ENCODE data around the gene FCER1G.
"Not testable (repeated sequence)": the region's sequence is repeated elsewhere in the genome, so short reads cannot be mapped to it uniquely, and the experiment has no call there.

FCER1G gene

GRCh38 chr1:161209790-161210409 lies 5.2 kb upstream of the FCER1G start:
- DNase-seq: peak; percentile 67

- DNase-seq: no peak
Observed at GRCh38 chr1:161214369-161214768, 726 bp upstream of the FCER1G start.

GRCh38 chr1:161216945-161217712 lies 2.0 kb downstream of the FCER1G start:
- no peak for DNase-seq

GRCh38 chr1:161217831-161218230 lies 2.7 kb downstream of the FCER1G start:
- no peak for DNase-seq

- no peak for DNase-seq
Observed at GRCh38 chr1:161218301-161219077, 3.4 kb downstream of the FCER1G start.

GRCh38 chr1:161219078-161219892 lies 4.2 kb downstream of the FCER1G start:
- no peak for DNase-seq

- DNase-seq: no peak
Observed at GRCh38 chr1:161220002-161220401, 4.9 kb downstream of the FCER1G start.

- no peak for DNase-seq
Observed at GRCh38 chr1:161222175-161223019, 7.3 kb downstream of the FCER1G start.

GRCh38 chr1:161223805-161224694 lies 9.0 kb downstream of the FCER1G start:
- DNase-seq: no peak

- DNase-seq: not testable (repeated sequence)
Observed at GRCh38 chr1:161224695-161225087, 9.6 kb downstream of the FCER1G start.

GRCh38 chr1:161225178-161225533 lies 10.1 kb downstream of the FCER1G start:
- no peak for DNase-seq

- DNase-seq: peak; percentile 95
Observed at GRCh38 chr1:161225534-161226319, 10.6 kb downstream of the FCER1G start, which contains the start of gene TOMM40L. Gene TOMM40L, plus strand, starts transcription at chr1:161226060. Its CDS starts 430 bp downstream, at chr1:161226490.

GRCh38 chr1:161226320-161226711 lies 11.2 kb downstream of the FCER1G start:
- DNase-seq: peak; percentile 12

- no peak for DNase-seq
Observed at GRCh38 chr1:161226759-161227158, 11.7 kb downstream of the FCER1G start.

GRCh38 chr1:161227196-161227871 lies 12.2 kb downstream of the FCER1G start:
- DNase-seq: peak; percentile 77

GRCh38 chr1:161228032-161228431 lies 12.9 kb downstream of the FCER1G start:
- no peak for DNase-seq

GRCh38 chr1:161229896-161230295 lies 14.8 kb downstream of the FCER1G start:
- DNase-seq: no peak

- DNase-seq: no peak
Observed at GRCh38 chr1:161230762-161231161, 15.7 kb downstream of the FCER1G start.

- no peak for DNase-seq
Observed at GRCh38 chr1:161233102-161233501, 18.0 kb downstream of the FCER1G start.
